Measurements from ENCODE around the gene NT5C1A.

Gene NT5C1A

DNA sequence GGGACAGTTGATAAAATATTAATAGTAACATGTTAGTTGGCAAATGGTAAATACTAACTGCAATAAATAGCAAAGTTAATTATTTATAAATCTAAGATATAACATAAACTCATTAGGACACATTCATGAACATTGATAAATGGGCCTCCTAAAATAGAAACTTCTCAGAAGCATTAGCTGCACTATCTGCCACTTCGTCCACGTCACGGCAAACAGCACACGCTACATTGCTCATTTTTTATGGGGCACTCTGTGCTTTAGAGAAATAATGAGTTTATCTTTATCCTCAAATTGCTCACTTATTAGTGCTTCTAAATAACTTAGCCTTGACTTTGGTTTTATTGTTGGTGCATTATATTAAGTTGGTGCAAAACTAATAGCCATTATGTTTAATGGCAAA is 35.6 kb upstream of the NT5C1A start:
- ATAC-seq: no peak
- TF ChIP-seq, protein P1, sequence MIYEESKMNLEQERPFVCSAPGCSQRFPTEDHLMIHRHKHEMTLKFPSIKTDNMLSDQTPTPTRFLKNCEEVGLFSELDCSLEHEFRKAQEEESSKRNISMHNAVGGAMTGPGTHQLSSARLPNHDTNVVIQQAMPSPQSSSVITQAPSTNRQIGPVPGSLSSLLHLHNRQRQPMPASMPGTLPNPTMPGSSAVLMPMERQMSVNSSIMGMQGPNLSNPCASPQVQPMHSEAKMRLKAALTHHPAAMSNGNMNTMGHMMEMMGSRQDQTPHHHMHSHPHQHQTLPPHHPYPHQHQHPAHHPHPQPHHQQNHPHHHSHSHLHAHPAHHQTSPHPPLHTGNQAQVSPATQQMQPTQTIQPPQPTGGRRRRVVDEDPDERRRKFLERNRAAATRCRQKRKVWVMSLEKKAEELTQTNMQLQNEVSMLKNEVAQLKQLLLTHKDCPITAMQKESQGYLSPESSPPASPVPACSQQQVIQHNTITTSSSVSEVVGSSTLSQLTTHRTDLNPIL (CRISPR knock-in tag; IDR thresholded peaks at IDR 0.05; ENCODE audit: low read depth): no peak
- TF ChIP-seq SNAI2 (CRISPR knock-in tag; IDR thresholded peaks at IDR 0.05) (no peak), PATZ1 (CRISPR knock-in tag; IDR thresholded peaks at IDR 0.05; ENCODE audit: borderline replicate concordance) (no peak), RARB (CRISPR knock-in tag; IDR thresholded peaks at IDR 0.05) (no peak), TSHZ2 (CRISPR knock-in tag; IDR thresholded peaks at IDR 0.05) (no peak), ZNF565 (CRISPR knock-in tag; conservative IDR thresholded peaks at IDR 0.05; ENCODE audit: low read depth) (no peak), OSR1 (CRISPR knock-in tag; IDR thresholded peaks at IDR 0.05) (no peak), ESRRG (CRISPR knock-in tag; IDR thresholded peaks at IDR 0.05) (no peak), ISL1 (CRISPR knock-in tag; IDR thresholded peaks at IDR 0.05) (no peak)

DNA sequence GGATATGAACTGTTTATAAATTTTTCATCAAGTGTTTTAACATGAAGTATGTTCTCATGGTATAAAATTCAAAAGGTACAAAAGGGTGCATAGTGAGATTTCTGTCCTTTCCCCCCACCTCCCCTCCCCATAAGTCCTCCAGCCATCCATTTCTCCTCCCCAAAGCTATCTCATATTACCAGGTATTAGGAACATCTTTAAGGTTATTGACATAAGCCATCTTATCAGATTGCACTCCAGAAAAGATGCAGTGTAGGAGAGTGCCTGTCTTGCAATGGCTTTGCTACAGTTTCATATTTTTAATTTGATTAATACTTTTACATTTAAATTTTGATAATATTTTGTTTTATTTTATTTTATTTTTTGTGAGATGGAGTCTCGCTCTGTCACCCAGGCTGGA is 32.9 kb upstream of the NT5C1A start:
- TF ChIP-seq BACH2 (CRISPR knock-in tag; IDR thresholded peaks at IDR 0.05; ENCODE audit: borderline replicate concordance): no peak
- TF ChIP-seq PPARA (CRISPR knock-in tag; IDR thresholded peaks at IDR 0.05; ENCODE audit: borderline replicate concordance): no peak
- no peak for TF ChIP-seq GLIS3 (CRISPR knock-in tag; IDR thresholded peaks at IDR 0.05)
- no peak for TF ChIP-seq ZNF70 (CRISPR knock-in tag; IDR thresholded peaks at IDR 0.05)
- TF ChIP-seq, protein P2, sequence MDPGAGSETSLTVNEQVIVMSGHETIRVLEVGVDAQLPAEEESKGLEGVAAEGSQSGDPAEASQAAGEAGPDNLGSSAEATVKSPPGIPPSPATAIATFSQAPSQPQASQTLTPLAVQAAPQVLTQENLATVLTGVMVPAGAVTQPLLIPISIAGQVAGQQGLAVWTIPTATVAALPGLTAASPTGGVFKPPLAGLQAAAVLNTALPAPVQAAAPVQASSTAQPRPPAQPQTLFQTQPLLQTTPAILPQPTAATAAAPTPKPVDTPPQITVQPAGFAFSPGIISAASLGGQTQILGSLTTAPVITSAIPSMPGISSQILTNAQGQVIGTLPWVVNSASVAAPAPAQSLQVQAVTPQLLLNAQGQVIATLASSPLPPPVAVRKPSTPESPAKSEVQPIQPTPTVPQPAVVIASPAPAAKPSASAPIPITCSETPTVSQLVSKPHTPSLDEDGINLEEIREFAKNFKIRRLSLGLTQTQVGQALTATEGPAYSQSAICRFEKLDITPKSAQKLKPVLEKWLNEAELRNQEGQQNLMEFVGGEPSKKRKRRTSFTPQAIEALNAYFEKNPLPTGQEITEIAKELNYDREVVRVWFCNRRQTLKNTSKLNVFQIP (CRISPR knock-in tag; IDR thresholded peaks at IDR 0.05; ENCODE audit: borderline replicate concordance, low read depth): no peak
- TF ChIP-seq ARNTL (CRISPR knock-in tag; IDR thresholded peaks at IDR 0.05; ENCODE audit: borderline replicate concordance, low read depth): no peak
- no peak for TF ChIP-seq ESRRG (CRISPR knock-in tag; IDR thresholded peaks at IDR 0.05)
- no peak for TF ChIP-seq TCF4 (CRISPR knock-in tag; IDR thresholded peaks at IDR 0.05; ENCODE audit: borderline replicate concordance)
- no peak for TF ChIP-seq ZFP3 (CRISPR knock-in tag; IDR thresholded peaks at IDR 0.05)
- TF ChIP-seq TOX (CRISPR knock-in tag; IDR thresholded peaks at IDR 0.05; ENCODE audit: borderline replicate concordance): no peak
- no peak for TF ChIP-seq ZC3H10 (CRISPR knock-in tag; IDR thresholded peaks at IDR 0.05)
- no peak for TF ChIP-seq OSR1 (CRISPR knock-in tag; IDR thresholded peaks at IDR 0.05)
- TF ChIP-seq, protein P3, sequence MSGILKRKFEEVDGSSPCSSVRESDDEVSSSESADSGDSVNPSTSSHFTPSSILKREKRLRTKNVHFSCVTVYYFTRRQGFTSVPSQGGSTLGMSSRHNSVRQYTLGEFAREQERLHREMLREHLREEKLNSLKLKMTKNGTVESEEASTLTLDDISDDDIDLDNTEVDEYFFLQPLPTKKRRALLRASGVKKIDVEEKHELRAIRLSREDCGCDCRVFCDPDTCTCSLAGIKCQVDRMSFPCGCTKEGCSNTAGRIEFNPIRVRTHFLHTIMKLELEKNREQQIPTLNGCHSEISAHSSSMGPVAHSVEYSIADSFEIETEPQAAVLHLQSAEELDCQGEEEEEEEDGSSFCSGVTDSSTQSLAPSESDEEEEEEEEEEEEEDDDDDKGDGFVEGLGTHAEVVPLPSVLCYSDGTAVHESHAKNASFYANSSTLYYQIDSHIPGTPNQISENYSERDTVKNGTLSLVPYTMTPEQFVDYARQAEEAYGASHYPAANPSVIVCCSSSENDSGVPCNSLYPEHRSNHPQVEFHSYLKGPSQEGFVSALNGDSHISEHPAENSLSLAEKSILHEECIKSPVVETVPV (CRISPR knock-in tag; IDR thresholded peaks at IDR 0.05): no peak
- ATAC-seq: no peak

DNA sequence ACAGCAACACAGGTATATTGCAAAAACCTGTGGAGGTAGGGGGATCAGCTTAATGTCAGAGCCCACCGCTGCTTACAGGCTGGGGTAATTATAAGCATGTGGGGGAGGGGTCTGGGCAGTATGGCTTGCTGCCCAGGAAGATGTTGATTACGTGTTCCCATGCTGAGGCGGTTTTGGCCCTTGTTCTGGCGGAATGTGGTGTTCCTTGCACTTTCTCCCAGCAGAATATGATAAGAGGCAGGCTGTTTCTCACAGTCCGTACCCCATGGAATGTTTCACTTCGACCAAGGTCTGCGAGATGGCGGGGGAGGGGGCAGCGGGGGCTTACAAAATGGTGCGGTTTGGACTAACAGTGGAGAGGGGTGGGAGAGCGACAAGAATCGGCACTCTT is 29.1 kb upstream of the NT5C1A start:
- ATAC-seq: no peak

More for the DNA sequence above, 29.1 kb upstream of the NT5C1A start:
- TF ChIP-seq, protein P1 (CRISPR knock-in tag; IDR thresholded peaks at IDR 0.05; ENCODE audit: low read depth): no peak
- TF ChIP-seq, protein P3 (CRISPR knock-in tag; IDR thresholded peaks at IDR 0.05): no peak
- TF ChIP-seq ZNF8 (CRISPR knock-in tag; IDR thresholded peaks at IDR 0.05) (no peak), ZNF70 (CRISPR knock-in tag; IDR thresholded peaks at IDR 0.05) (no peak), PATZ1 (CRISPR knock-in tag; IDR thresholded peaks at IDR 0.05; ENCODE audit: borderline replicate concordance) (no peak), TOX (CRISPR knock-in tag; IDR thresholded peaks at IDR 0.05; ENCODE audit: borderline replicate concordance) (no peak), OSR1 (CRISPR knock-in tag; IDR thresholded peaks at IDR 0.05) (no peak)
